ENCODE data around the gene TMC5. TPM values are rescaled to one million over a fixed set of nuclear protein-coding genes. Genes with fewer than 3 reads are reported as not detected.

The TMC5 gene
- total and polyA plus RNA-seq, 2 of the 4 experiments (the other 2 are of a cell fraction) = not detected

GRCh38 chr16:19479302-19479721, 61.6 kb downstream of the TMC5 start:
- DNase-seq (no peak), ATAC-seq (ENCODE audit: low read depth) (no peak)
- H3K4me3 ChIP-seq (ENCODE audit: insufficient read depth, low read depth, low read length) = no peak overlapping the region
- intact Hi-C loops (cut with micrococcal nuclease) (no loop called here), dilution Hi-C loops (cut with HindIII; ENCODE audit: low sequenced_read_pairs, unreplicated experiment) (no loop called here), in situ Hi-C loops (cut with MboI; ENCODE audit: low sequenced_read_pairs) (no loop called here)
- no peak for TF ChIP-seq ELK1 (IDR thresholded peaks at IDR 0.05; ENCODE audit: borderline replicate concordance, low read depth, low read length)
- TF ChIP-seq MAZ (IDR thresholded peaks at IDR 0.05; ENCODE audit: borderline replicate concordance, low read depth, low read length) = no peak
- TF ChIP-seq CEBPB (IDR thresholded peaks at IDR 0.05; ENCODE audit: low read depth, low read length) = no peak
- TF ChIP-seq RAD21 (IDR thresholded peaks at IDR 0.05; ENCODE audit: low read length) = no peak
- TF ChIP-seq FOS (IDR thresholded peaks at IDR 0.05; ENCODE audit: low read depth, low read length) = no peak
- no peak for TF ChIP-seq CHD1 (IDR thresholded peaks at IDR 0.05; ENCODE audit: low read depth, low read length)
- H3K27me3 ChIP-seq (ENCODE audit: control insufficient read depth, insufficient read depth, low read length) = no peaks in the 10 kb centered on the region
- no peaks in the 10 kb centered on the region for H4K20me1 ChIP-seq (ENCODE audit: insufficient read depth, low read length)
- H3K14ac ChIP-seq (replicated peaks; ENCODE audit: low read depth, low read length) = no peak overlapping the region
- no peak overlapping the region for H3K4me2 ChIP-seq (ENCODE audit: low read depth, low read length)
- no peaks in the 10 kb centered on the region for H3K36me3 ChIP-seq (ENCODE audit: control insufficient read depth, insufficient read depth, low read length)
- ChIA-PET POLR2A (ENCODE audit: unreplicated experiment) (no interaction called here), CTCF (no interaction called here)
- H3K9me3 ChIP-seq (ENCODE audit: control insufficient read depth, insufficient read depth, low read length) = no peaks in the 10 kb centered on the region
- no peak overlapping the region for H2AFZ ChIP-seq (replicated peaks; ENCODE audit: low read length, poor library complexity)
- no peak overlapping the region for H4K8ac ChIP-seq (ENCODE audit: low read depth in 2 of 2, low read length in 2 of 2)
- no peak overlapping the region for H4K5ac ChIP-seq (ENCODE audit: low read depth, low read length)
- H3K4me1 ChIP-seq (ENCODE audit: control insufficient read depth, insufficient read depth, low read length) = no peaks in the 10 kb centered on the region
- H4K91ac ChIP-seq (ENCODE audit: insufficient read depth, low read depth, low read length) = no peak overlapping the region
- no peak overlapping the region for H2BK15ac ChIP-seq (ENCODE audit: low read depth, low read length)
- WGBS, 2 experiments (ENCODE audit: extremely low coverage in 2 of 2, insufficient read length in 1 of 2) = no CpG with 5 or more reads among the region's 3 CpGs
- H3K79me1 ChIP-seq (ENCODE audit: low read depth in 1 of 2, low read length in 2 of 2) = no peaks in the 10 kb centered on the region
- H3K56ac ChIP-seq (ENCODE audit: extremely low read depth, insufficient read depth, low read length) = no peak overlapping the region
- H2AK9ac ChIP-seq (replicated peaks; ENCODE audit: low read depth, low read length, poor library complexity) = no peak overlapping the region
- no peak overlapping the region for H2BK120ac ChIP-seq (ENCODE audit: low read depth, low read length)
- H3K27ac ChIP-seq (ENCODE audit: insufficient read depth, low read length) = no peak overlapping the region
- H3K9me1 ChIP-seq (ENCODE audit: insufficient read depth, low read length) = no peaks in the 10 kb centered on the region
- H3K18ac ChIP-seq (ENCODE audit: low read depth, low read length) = no peak overlapping the region
- H2BK5ac ChIP-seq (ENCODE audit: low read depth, low read length, poor library complexity, severe bottlenecking) = no peak overlapping the region
- BruUV-seq (replicated peaks) = no TSS peak
- H2BK20ac ChIP-seq (ENCODE audit: low read depth, low read length) = no peak overlapping the region
- H3K4ac ChIP-seq (ENCODE audit: low read depth, low read length) = no peak overlapping the region
- no peak overlapping the region for H2AK5ac ChIP-seq (ENCODE audit: low read depth, low read length)
- no peak overlapping the region for H3K23ac ChIP-seq (ENCODE audit: low read depth, low read length)
- no peak overlapping the region for H3K9ac ChIP-seq (ENCODE audit: low read depth, low read length)

Data from IMR-90 (cell line).